Measurements from ENCODE around the gene VPS8.
"Not testable (repeated sequence)": the region's sequence is repeated elsewhere in the genome, so short reads cannot be mapped to it uniquely, and the experiment has no call there.

The VPS8 gene

GRCh38 chr3:184874709-184875644 is 63.0 kb downstream of the VPS8 start:
- DNase-seq, result peak; percentile 37

- no peak for DNase-seq
Observed at GRCh38 chr3:184880276-184881019, 68.5 kb downstream of the VPS8 start.

GRCh38 chr3:184884359-184885017 is 72.5 kb downstream of the VPS8 start:
- DNase-seq, result no peak

GRCh38 chr3:184885112-184885511 is 73.1 kb downstream of the VPS8 start:
- no peak for DNase-seq

- DNase-seq, result no peak
Observed at GRCh38 chr3:184887574-184887973, 75.6 kb downstream of the VPS8 start.

GRCh38 chr3:184889312-184889904 is 77.4 kb downstream of the VPS8 start:
- DNase-seq, result no peak

- no peak for DNase-seq
Observed at GRCh38 chr3:184894051-184894450, 82.1 kb downstream of the VPS8 start.

GRCh38 chr3:184895350-184895749 is 83.4 kb downstream of the VPS8 start:
- DNase-seq, result no peak

- no peak for DNase-seq
Observed at GRCh38 chr3:184896336-184896735, 84.4 kb downstream of the VPS8 start.

GRCh38 chr3:184899953-184900595 is 88.1 kb downstream of the VPS8 start:
- no peak for DNase-seq

GRCh38 chr3:184907031-184907430 is 95.1 kb downstream of the VPS8 start:
- DNase-seq, result not testable (repeated sequence)

GRCh38 chr3:184907681-184908649 is 96.0 kb downstream of the VPS8 start:
- no peak for DNase-seq

- DNase-seq, result no peak
Observed at GRCh38 chr3:184908859-184909258, 96.9 kb downstream of the VPS8 start.

GRCh38 chr3:184910664-184911063 is 98.7 kb downstream of the VPS8 start:
- no peak for DNase-seq

GRCh38 chr3:184911570-184911969 is 99.6 kb downstream of the VPS8 start:
- DNase-seq, result no peak

GRCh38 chr3:184912163-184912562 is 100.2 kb downstream of the VPS8 start:
- DNase-seq, result no peak

- DNase-seq, result no peak
Observed at GRCh38 chr3:184914628-184915027, 102.7 kb downstream of the VPS8 start.

- no peak for DNase-seq
Observed at GRCh38 chr3:184918750-184919149, 106.8 kb downstream of the VPS8 start.

- DNase-seq, result no peak
Observed at GRCh38 chr3:184919651-184920050, 107.7 kb downstream of the VPS8 start.

- DNase-seq, result no peak
Observed at GRCh38 chr3:184924547-184924946, 112.6 kb downstream of the VPS8 start.

GRCh38 chr3:184927796-184928315 is 115.9 kb downstream of the VPS8 start:
- DNase-seq, result no peak
